Activated gamma-delta T cell treated with anti-CD3 and anti-CD28 coated beads, Interleukin-2, amount 50 U/mL, for 16 hours (primary cell): ENCODE measurements around the gene SREK1.
"Not testable (repeated sequence)": the region's sequence is repeated elsewhere in the genome, so short reads cannot be mapped to it uniquely, and the experiment has no call there.

Experiments used
- DNase-seq: peaks from one replicate; pipeline ENCODE4 v3.0.0-alpha.2; 2020; ENCODE audit warnings: low read depth

SREK1 gene

GRCh38 chr5:66144074-66144833 is at the start of gene SREK1:
Gene SREK1, plus strand, starts transcription at chr5:66144300. Its CDS starts 77 bp downstream, at chr5:66144377.
- DNase-seq: peak; percentile 73

GRCh38 chr5:66100851-66101250 is 43.2 kb upstream of the SREK1 start:
- no peak for DNase-seq

GRCh38 chr5:66113160-66113559 is 30.9 kb upstream of the SREK1 start:
- DNase-seq: no peak

GRCh38 chr5:66118304-66118703 is 25.8 kb upstream of the SREK1 start:
- DNase-seq: no peak

- DNase-seq: no peak
Observed at GRCh38 chr5:66122379-66123034, 21.6 kb upstream of the SREK1 start.

- no peak for DNase-seq
Observed at GRCh38 chr5:66129144-66129543, 15.0 kb upstream of the SREK1 start.

- DNase-seq: no peak
Observed at GRCh38 chr5:66130493-66130892, 13.6 kb upstream of the SREK1 start.

- DNase-seq: no peak
Observed at GRCh38 chr5:66134407-66134861, 9.7 kb upstream of the SREK1 start.

GRCh38 chr5:66136053-66136452 is 8.0 kb upstream of the SREK1 start:
- no peak for DNase-seq

- not testable (repeated sequence) for DNase-seq
Observed at GRCh38 chr5:66136944-66137343, 7.2 kb upstream of the SREK1 start.

GRCh38 chr5:66138637-66139317 is 5.3 kb upstream of the SREK1 start:
- DNase-seq: no peak

- no peak for DNase-seq
Observed at GRCh38 chr5:66139318-66139712, 4.8 kb upstream of the SREK1 start.

GRCh38 chr5:66142417-66142816 is 1.7 kb upstream of the SREK1 start:
- DNase-seq: no peak

GRCh38 chr5:66143473-66144073 is 527 bp upstream of the SREK1 start:
- DNase-seq: no peak

- DNase-seq: no peak
Observed at GRCh38 chr5:66144834-66145390, 812 bp downstream of the SREK1 start.

- DNase-seq: no peak
Observed at GRCh38 chr5:66145737-66146136, 1.6 kb downstream of the SREK1 start.

GRCh38 chr5:66149950-66150349 is 5.8 kb downstream of the SREK1 start:
- no peak for DNase-seq

- no peak for DNase-seq
Observed at GRCh38 chr5:66151030-66151429, 6.9 kb downstream of the SREK1 start.

- no peak for DNase-seq
Observed at GRCh38 chr5:66151491-66151890, 7.4 kb downstream of the SREK1 start.

- no peak for DNase-seq
Observed at GRCh38 chr5:66157046-66157445, 12.9 kb downstream of the SREK1 start.

- no peak for DNase-seq
Observed at GRCh38 chr5:66161356-66161755, 17.3 kb downstream of the SREK1 start.
